DOHH2 (cell line): ENCODE measurements around the gene SEH1L.

ENCODE experiments used
- CTCF ChIP-seq: fragments of 200-600 bp; sonication (generic); IDR thresholded peaks from one replicate; pipeline ENCODE4 v1.5.1; 2014; ENCODE audit warnings: antibody characterized with exemption, mild to moderate bottlenecking, low read depth, low read length; ENCODE audit not compliant: poor library complexity, severe bottlenecking
- EZH2phosphoT487 ChIP-seq: fragments of 200-600 bp; sonication (generic); IDR thresholded peaks from 2 replicates; pipeline ENCODE4 v1.6.1; 2017; ENCODE audit warnings: borderline replicate concordance, mild to moderate bottlenecking, antibody characterized with exemption, low read length, moderate library complexity, mixed read lengths

- no peak for TF ChIP-seq CTCF
- no peak for TF ChIP-seq EZH2phosphoT487
These were observed 49.0 kb downstream of the SEH1L start for GRCh38 chr18:12996661-12997292.
